LHCN-M2 (cell line): ENCODE data around the gene REC8. TPM values are rescaled to one million over a fixed set of nuclear protein-coding genes. Genes with fewer than 3 reads are reported as not detected.

Source experiments
- DNase-seq: peaks from one replicate; pipeline ENCODE4 v3.0.0-alpha.2; 2012; ENCODE audit warnings: low read depth
- total RNA-seq: library from RNA; depleted of rRNA; stranded (reverse); fragments of >200 nt; gene quantifications from 2 replicates; pipeline ENCODE4 v1.2.3, GENCODE V29; 2014

Gene REC8
- total RNA-seq, 1 experiment from 2014 or later = 1.6 TPM

- no peak for DNase-seq
Measured at GRCh38 chr14:24156840-24157239, 15.0 kb upstream of the REC8 start.

DNA sequence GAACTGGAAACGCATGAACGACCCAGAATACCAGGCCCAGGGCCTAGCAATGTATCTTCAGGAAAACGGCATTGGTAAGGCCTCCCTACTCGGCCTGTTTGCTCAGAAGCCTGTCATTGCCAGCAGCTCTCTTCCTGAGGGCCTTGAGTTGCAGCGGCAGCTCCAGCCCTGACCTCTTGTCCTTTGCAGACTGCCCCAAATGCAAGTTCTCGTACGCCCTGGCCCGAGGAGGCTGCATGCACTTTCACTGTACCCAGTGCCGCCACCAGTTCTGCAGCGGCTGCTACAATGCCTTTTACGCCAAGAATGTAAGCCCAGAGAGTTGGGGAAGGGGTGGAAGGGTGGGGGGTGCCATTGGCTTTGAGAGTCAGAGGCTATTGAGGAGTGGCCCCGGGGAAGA, 14.5 kb upstream of the REC8 start:
- DNase-seq = no peak

GRCh38 chr14:24159777-24160498, 11.9 kb upstream of the REC8 start:
- no peak for DNase-seq

GRCh38 chr14:24160499-24160849, 11.4 kb upstream of the REC8 start:
- no peak for DNase-seq

GRCh38 chr14:24160850-24161804, 10.8 kb upstream of the REC8 start, which contains the start of gene IRF9:
IRF9 (plus strand) TSS chr14:24161265; CDS start chr14:24162145, 880 bp downstream.
- peak; percentile 94 for DNase-seq

DNA sequence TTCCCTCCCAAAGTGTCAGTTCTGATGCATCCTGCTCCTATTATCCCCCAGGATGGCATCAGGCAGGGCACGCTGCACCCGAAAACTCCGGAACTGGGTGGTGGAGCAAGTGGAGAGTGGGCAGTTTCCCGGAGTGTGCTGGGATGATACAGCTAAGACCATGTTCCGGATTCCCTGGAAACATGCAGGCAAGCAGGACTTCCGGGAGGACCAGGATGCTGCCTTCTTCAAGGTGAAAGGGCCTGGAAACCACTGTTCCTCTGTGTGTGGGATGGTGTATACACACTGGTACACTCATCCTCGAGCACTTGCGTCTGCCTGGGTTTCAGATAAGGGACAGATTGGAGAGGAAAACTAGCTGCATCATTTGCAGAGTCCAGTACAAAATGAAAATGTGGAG, 9.8 kb upstream of the REC8 start:
- DNase-seq = no peak

GRCh38 chr14:24164518-24164991, 7.3 kb upstream of the REC8 start:
- no peak for DNase-seq

GRCh38 chr14:24165785-24166184, 6.1 kb upstream of the REC8 start:
- no peak for DNase-seq

GRCh38 chr14:24167469-24168114, 4.3 kb upstream of the REC8 start:
- no peak for DNase-seq

DNA sequence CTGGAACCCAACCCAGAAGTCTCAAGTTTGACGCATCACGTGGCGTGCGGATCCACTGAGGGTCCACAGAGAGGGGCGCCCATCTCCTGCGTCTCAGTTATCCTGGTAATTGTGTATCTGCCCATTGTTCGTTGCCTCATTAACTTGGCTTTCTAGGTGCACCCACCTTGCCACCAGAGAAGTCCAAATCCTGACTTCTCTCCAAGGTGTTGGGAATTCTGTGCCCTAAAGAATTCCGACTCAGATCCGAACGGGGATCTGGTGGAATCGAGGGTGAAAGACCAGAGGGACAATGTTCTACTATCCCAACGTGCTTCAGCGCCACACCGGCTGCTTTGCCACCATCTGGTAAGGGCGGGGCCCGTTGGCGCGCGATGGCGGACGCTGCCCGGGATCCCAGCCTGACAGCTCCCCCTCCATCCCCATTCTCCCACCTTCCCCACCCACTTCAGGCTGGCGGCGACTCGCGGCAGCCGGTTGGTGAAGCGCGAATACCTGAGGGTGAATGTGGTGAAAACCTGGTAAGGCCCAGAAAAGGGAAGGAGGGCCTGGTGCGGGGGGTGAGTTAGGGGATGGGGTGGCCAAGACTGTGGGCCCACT, 481 bp downstream of the REC8 start:
- no peak for DNase-seq

DNA sequence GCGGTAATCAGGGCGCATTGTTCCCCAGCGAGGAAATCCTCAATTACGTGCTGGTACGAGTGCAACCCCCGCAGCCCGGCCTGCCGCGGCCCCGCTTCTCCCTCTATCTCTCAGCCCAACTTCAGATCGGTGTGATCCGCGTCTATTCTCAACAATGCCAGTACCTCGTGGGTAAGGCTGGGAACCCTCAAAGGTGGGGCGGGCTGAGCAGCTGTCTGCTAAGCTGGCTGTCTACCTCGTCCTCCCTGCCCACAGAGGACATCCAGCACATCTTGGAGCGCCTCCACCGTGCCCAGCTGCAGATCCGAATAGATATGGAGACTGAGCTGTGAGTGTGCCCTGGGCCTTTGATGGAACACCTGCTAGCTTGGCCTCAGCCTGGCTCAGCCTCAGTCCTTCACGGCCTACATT, 996 bp downstream of the REC8 start:
- no peak for DNase-seq

- DNase-seq = no peak
Measured at GRCh38 chr14:24176599-24176998, 4.7 kb downstream of the REC8 start.

GRCh38 chr14:24177041-24177825, 5.4 kb downstream of the REC8 start:
- no peak for DNase-seq

DNA sequence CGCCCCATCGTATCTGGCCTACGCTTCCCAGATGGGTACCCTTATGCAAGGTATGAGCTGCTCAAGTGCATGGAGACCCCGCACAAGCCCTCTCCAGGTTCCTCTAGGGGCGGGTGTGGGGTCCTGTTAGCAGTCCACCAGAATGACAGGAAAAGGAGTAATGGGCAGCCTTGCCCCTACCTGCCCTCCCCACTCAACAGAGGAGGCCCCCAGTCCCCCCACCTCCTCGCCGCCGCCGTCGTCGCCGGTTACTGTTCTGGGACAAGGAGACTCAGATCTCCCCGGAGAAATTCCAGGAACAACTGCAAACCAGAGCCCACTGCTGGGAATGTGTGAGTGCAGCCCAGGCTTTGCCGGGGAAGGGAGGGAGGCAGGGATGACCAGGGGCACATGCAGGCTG, 6.0 kb downstream of the REC8 start:
- DNase-seq = no peak

- DNase-seq = no peak
Measured at GRCh38 chr14:24178399-24179178, 6.7 kb downstream of the REC8 start.

- DNase-seq = no peak
Measured at GRCh38 chr14:24179294-24179960, 7.5 kb downstream of the REC8 start.

DNA sequence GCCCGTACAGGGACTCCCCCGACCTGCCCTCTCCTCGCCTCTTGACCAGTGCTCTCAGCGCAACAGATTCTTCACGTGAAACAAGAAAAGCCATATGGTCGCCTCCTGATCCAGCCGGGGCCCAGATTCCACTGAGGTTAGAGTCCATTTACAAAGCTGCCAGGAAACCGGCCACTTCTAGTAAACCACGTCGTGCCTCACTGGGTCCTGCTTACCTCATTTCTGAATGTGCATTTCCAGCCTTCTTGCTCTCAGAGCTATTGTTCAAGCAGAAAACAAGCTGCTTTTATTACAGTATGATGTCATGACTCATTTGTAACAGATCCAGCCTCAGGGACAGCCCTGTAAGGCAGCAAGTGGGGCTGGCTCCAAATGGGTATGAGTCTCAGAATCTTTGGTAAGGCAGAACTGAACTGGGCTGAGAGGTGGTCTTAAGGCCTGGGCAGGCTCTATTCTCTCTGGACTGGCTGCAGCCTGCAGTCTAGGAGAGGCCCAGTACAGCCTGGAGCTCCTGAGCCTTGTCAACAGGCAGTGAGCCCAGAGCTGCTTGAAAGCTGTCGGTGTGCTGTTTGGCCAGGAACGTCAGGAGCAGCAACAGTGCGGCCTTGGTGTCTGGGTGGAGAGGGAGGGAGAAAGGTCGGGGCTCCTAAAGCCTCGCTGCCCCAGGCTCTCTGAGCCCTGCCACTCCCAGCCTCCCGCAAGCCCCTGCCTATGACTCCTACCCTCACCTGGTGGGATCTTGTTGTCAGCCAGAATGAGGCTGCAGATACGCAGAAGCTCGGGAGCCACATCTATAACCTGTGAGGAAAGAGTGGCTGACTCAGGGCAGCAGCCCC, 8.3 kb downstream of the REC8 start:
- peak; percentile 69 for DNase-seq

DNA sequence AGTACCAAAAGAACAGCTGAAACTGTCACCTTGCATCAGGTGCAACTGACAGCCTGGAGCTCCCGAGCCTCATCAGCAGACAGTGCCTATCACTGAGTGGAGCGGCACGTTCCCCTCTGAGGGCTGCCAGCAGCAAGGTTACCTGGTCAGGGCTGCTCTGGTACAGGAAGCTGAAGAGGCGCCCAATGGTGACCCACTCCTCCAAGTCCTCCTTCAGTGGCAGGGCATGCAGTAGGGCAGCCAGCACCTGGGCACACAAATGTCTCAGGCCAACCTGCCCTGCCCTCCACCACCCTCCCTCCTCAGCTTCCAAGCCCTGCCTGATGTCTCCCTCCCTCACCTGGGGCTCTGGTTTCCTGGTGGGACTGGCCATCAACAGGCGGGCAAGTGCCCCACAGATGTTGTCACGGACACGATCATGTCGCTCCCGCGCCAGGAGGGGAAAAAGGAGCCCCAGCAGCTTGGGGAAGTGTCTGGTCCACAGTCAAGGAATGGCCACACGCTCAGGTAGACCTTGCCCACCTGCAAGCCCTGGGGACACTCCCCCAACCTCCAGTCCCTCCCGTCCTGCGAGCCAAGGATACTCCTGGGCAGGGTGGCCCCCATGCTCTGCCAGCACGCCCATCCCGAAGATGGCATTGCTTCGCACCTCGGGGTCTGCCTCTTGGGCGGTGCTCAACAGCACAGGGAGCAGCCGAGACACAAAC, 9.6 kb downstream of the REC8 start:
- DNase-seq = no peak
